ENCODE measurements around the gene TRPC4AP.
A peak's percentile ranks its signal among the peaks of the same experiment; 100 is the strongest.

The TRPC4AP gene

DNA sequence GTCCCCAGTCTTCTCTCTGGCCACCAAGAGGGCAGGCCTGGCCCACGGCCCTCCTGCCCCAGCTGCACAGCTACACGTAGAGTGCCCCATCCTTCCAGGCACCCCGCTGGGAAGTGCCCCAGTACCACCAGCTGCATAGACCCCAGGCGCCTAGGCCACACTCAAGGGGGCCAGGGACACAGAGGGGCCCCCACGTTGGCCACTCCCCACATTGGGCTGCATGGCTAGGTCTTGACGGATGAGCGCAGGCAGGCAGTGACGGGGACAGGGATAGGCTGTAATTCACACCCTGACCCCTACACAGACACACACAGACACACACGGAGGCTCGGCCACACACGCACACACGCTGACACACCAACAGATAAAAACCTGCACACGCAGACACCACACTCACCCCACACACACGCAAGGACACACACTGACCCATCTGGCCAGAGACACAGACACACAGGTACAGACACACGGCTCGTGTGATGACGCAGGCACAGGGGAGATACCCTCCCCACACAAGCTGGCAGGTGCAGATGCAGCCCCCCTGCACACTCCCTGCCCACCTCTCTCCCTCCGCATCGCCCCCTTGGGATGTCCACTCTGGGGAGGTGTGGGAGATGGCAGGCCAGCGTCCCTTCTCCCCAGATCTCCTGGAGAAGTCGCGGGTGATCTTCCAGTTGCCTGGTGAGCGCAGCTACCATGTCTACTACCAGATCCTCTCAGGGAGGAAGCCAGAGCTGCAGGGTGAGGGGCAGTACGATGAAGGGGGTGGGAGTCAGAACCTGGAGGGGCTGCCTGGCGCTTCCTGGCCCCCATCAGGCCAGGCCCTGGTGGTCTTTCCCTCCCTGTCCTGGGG lies 106.9 kb downstream of the TRPC4AP start:
- no peak for DNase-seq

DNA sequence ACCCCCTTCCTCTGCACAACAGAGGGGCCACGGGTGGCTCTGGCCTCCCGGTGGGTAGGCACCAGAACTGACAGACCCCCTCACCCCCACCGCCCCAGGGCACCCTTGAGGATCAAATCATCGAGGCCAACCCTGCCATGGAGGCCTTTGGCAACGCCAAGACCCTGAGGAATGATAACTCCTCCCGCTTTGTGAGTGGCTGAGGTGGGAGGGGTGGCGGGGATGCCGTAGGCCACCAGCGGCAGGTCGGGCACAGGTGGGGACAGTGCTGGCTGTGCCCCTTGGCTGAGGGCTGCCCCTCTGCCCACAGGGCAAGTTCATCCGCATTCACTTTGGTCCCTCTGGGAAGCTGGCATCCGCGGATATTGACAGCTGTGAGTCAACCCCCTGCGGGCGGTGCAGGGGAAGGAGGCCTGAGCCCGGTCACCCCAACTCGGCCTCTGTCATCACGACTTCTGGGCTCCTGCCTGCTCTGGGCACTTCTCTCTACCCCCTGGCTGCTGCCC lies 107.8 kb downstream of the TRPC4AP start:
- DNase-seq: no peak

GRCh38 chr20:34983995-34984735 lies 108.4 kb downstream of the TRPC4AP start:
- DNase-seq: peak; percentile 87

GRCh38 chr20:34983089-34983820 lies 109.4 kb downstream of the TRPC4AP start:
- DNase-seq: no peak

DNA sequence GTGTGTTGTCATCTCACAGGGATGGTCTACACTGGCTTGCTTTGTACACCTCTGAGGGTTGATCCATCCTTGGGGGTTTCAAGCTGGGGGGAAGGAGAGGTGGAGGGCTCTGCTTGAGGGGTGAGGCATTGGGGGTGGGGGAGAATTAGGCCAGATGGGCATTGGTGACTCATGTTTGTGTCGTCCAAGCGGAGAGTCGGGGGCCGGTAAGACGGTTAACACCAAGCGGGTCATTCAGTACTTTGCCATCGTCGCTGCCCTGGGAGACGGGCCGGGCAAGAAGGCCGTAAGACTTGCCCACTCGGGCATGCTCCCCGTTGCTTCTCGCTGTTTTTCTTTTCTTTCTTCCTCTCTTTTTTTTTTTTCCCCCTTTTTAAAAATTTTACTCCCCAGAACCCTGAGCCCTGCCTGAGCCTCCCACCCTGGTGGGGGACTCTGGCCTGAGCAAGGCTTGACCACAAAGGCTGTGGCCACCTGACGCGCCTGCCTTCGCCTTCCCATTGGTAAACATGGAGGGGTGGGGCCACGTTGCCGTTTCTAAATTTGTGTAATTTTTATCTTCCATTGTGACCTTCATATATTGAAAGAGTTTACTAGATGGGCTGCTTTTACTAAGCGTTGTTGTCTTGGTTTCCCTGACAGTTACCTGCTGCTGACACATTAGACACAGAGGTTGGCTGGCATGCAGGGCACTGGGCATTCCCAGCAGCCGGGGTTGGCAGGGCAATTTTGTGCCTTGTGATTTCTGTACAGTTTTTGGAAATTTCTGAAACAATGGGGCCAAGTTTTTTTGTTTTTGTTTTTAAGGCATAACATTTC lies 110.1 kb downstream of the TRPC4AP start:
- no peak for DNase-seq

DNA sequence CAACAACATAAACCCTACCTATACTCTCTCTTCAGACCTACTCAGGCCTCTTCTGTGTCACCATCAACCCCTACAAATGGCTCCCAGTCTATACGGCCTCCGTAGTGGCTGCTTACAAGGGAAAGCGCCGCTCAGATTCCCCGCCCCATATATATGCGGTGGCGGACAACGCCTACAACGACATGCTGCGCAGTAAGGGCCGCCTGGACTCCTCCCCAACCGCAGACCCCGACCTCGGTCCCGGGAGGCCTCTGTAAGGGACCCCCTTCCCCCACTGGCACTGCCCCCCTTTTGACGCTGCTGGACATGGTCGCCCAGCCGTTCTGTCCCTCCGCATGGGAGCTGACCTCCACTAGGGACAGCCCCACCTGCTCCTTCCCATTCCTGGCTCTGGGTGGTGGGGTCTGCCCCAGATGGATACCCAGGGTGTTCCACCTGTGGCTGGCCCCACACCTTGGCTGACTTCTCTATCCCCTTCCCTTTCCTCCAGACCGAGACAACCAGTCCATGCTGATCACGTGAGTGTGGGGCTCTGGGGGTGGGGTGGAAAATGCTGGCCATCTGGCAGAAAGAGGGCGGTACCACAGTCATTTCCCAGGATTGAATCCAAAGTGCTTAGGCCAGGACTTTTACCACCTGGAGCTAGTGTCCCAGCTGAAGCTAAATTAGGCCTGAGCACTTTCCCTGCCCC lies 111.9 kb downstream of the TRPC4AP start:
- no peak for DNase-seq

- DNase-seq: no peak
Observed at GRCh38 chr20:34979366-34980153, 113.0 kb downstream of the TRPC4AP start.

GRCh38 chr20:34978092-34978744 lies 114.4 kb downstream of the TRPC4AP start:
- DNase-seq: no peak

DNA sequence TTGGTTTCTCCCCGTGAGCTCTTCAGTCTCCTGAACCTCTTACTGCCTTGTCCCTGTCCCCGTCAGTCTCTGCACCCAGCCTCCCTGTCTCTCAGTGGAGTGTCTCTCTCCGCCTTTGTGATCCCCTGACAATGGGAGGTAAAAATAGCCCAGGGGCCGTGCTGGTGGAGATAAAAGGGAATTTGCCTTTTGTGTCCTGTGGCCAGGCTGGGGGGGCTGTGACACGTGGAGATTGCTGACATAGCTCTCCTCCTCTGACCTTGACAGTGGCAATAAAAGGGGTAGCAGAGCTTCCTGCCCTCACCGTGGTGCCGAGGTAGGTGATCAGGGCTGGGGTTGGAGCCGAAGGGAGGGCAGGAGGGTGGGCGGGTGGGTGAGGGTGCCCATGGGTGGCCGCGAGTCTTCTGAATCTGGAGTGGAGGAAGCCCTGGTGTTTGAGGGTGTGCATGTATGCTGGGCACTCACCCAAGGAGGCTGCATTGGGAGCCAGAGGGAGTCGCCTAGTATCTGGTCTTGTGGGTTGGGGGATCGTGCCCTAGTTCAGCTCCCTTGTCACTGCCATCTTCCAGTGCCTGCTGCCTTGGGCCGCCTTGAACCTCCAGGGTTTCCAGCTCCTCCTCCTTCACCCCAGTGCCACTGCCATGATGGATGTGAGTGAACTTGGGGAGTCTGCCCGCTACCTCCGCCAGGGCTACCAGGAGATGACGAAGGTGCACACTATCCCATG lies 115.1 kb downstream of the TRPC4AP start:
- DNase-seq: no peak

DNA sequence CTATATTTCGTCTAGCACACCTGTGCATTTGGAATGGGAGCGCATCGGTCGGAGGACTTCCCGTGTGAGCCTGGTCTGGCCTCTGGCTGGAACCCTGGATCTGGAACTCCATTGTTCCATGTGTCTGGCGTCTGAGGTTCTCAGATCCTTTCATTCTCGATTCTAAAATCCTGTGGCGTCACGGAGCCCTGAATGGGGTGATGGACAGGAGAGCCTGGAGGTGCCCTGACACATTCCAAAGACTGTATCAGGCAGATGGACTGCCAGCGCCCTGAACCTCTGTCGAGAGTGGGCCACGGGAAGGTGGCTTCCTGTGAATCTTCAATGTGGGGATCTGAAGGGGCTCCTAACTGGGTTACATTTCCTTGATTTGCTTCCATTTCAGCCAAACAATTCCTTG lies 116.3 kb downstream of the TRPC4AP start:
- no peak for DNase-seq

DNA sequence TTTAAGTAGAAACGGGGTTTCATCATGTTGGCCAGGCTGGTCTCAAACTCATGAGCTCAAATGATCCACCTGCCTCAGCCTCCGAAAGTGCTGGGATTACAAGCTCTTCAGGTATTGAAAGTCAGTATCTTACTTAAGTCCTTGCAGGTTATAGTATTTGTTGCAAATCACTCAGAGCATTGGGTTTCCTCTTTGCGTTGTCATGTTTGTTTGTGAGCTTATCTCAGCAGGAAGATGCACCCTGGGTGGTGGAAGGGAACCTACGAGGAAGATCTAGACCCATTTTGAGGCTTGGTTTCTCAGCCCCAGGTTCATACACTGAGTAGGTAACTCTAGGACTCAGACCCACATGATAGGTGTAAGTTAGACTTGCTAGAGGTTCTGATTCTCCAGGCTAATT lies 118.4 kb downstream of the TRPC4AP start:
- no peak for DNase-seq

- DNase-seq: no peak
Observed at GRCh38 chr20:34971561-34972235, 120.9 kb downstream of the TRPC4AP start.

DNA sequence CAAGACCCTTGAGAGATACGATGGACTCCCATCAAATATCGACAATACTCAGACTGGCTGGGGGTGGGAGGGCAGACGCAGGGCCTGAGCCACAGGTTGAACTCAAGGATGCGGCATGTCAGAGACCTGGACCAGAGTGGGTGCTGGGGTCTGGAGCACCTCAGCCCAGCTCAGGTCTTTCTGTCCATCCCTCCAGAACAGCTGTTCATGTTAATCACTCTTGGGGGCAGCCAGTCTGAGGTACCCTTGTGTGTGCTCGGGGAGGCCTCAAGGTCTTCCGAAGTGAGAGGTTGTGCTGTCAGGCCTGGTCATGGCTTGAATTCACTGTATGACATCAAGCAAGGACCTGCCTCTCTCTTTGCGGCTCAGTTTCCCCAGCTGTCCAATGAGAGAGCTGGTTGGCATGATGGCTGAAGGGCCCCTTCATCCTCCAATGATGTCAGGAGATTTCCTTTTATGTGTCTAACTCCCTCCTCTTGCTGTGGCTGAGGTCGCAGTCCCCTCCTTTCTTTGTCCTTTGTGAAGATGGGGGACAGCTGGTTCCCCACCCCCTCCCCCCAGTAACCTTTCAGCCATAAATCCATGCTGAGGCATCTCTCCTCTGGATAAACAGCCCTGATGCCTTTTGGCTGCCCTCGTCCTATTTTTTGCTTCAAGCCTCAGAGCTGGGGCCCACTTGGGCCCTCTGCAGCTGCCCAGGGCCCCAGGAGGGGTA lies 121.6 kb downstream of the TRPC4AP start:
- no peak for DNase-seq

GRCh38 chr20:34970193-34970840 lies 122.3 kb downstream of the TRPC4AP start:
- DNase-seq: no peak

GRCh38 chr20:34968042-34968775 lies 124.4 kb downstream of the TRPC4AP start:
- no peak for DNase-seq

GRCh38 chr20:34967421-34967820 lies 125.2 kb downstream of the TRPC4AP start:
- no peak for DNase-seq

GRCh38 chr20:34965051-34965450 lies 127.6 kb downstream of the TRPC4AP start:
- DNase-seq: no peak

Data from NCI-H748 treated with DMSO at 0.1 percent for 48 hours (cell line).